ENCODE data around the gene TTC28. TPM values are rescaled to one million over a fixed set of nuclear protein-coding genes. Genes with fewer than 3 reads are reported as not detected.

The TTC28 gene
- total and polyA plus RNA-seq, 10 of the 15 experiments (the other 5 are each of a cell fraction or from before 2014, with no cell fraction given), result 0.15 to 8.4 (median 1.4) TPM

- WGBS (ENCODE audit: insufficient coverage, insufficient replicate concordance, low lambda C conversion rate, missing lambda C conversion rate), result 98% methylated on average over 5 of the region's 7 CpGs
- H3K79me2 ChIP-seq (ENCODE audit: control insufficient read depth, insufficient read depth, low read length), result no peaks in the 10 kb centered on the region
- H2AFZ ChIP-seq (ENCODE audit: control insufficient read depth, low read depth, low read length), result no peak overlapping the region
- no peak for ATAC-seq
- no peak overlapping the region for H3K4me3 ChIP-seq
- no peaks in the 10 kb centered on the region for H3K27me3 ChIP-seq (replicated peaks in 1 of 2; ENCODE audit: control insufficient read depth in 2 of 2, insufficient read depth in 2 of 2, low read length in 1 of 2)
- no peak overlapping the region for H3K4me2 ChIP-seq (ENCODE audit: control insufficient read depth, insufficient read depth)
- no peak overlapping the region for H3K27ac ChIP-seq (ENCODE audit: control insufficient read depth, insufficient read depth)
- no peak for FAIRE-seq
- H3K9me3 ChIP-seq (replicated peaks; ENCODE audit: control insufficient read depth, insufficient read depth, low read length), result no peaks in the 10 kb centered on the region
- no TSS peak for BruUV-seq (replicated peaks)
- peaks cover 0 to 1% of the 10 kb centered on the region in 2 experiments; a peak in 3 of 4 replicates for H3K36me3 ChIP-seq (ENCODE audit: control insufficient read depth in 2 of 2, insufficient read depth in 2 of 2, low read length in 1 of 2)
- no peaks in the 10 kb centered on the region for H4K20me1 ChIP-seq (ENCODE audit: control insufficient read depth, insufficient read depth)
- no peaks in the 10 kb centered on the region for H3K4me1 ChIP-seq (ENCODE audit: control insufficient read depth, insufficient read depth, low read length)
- ChIA-PET SMC1A (ENCODE audit: uncharacterized antibody, unreplicated experiment) (interaction anchor here (1.0 kb wide), 1 partner anchor 115 kb away, joined by 3 read pairs; no protein-coding TSS in a partner anchor), CTCF (interaction anchor here (0.8 to 1.7 kb wide), 3 partner anchors 10 to 325 kb away, joined by 3 to 5 read pairs (median 5); no protein-coding TSS in a partner anchor), RAD21 (ENCODE audit: unreplicated experiment) (interaction anchor here (1.8 kb wide), 1 partner anchor 113 kb away, joined by 5 read pairs; no protein-coding TSS in a partner anchor), POLR2A (no interaction called here)
- in situ Hi-C loops (cut with MboI) (no loop called here), intact Hi-C loops (cut with micrococcal nuclease; ENCODE audit: unreplicated experiment) (no loop called here)
- H3K9ac ChIP-seq (ENCODE audit: control insufficient read depth, insufficient read depth, low read length), result no peak overlapping the region
- DNase-seq (ENCODE audit: low read depth, low spot score), result no peak
- TF ChIP-seq BRCA1 (IDR thresholded peaks at IDR 0.05; ENCODE audit: low read depth, low read length), result no peak
- no peak for TF ChIP-seq USF1 (IDR thresholded peaks at IDR 0.05; ENCODE audit: borderline replicate concordance, extremely low read length, insufficient read depth, low read depth, low read length)
- no peak for TF ChIP-seq RAD21 (IDR thresholded peaks at IDR 0.05; ENCODE audit: insufficient read depth, low read depth, low read length)
- TF ChIP-seq RELB (IDR thresholded peaks at IDR 0.05; ENCODE audit: low read depth), result no peak
Observed at GRCh38 chr22:28715611-28716010, 36.0 kb upstream of the TTC28 start.

All from GM12878 (cell line).